HG03139 (cell line): ENCODE data around the gene SLC51A.
"Not testable (repeated sequence)": the region's sequence is repeated elsewhere in the genome, so short reads cannot be mapped to it uniquely, and the experiment has no call there.

Experiments used
- ATAC-seq: cut with Tn5 transposase; IDR thresholded peaks from one replicate; pipeline ENCODE4 v1.9.1; 2021; ENCODE audit not compliant: unreplicated experiment

Gene SLC51A

GRCh38 chr3:196238612-196239560 lies 22.6 kb downstream of the SLC51A start:
- ATAC-seq, result no peak

GRCh38 chr3:196240424-196240823 lies 24.1 kb downstream of the SLC51A start:
- ATAC-seq, result no peak

GRCh38 chr3:196241704-196242103 lies 25.4 kb downstream of the SLC51A start:
- no peak for ATAC-seq

GRCh38 chr3:196244166-196244565 lies 27.8 kb downstream of the SLC51A start:
- not testable (repeated sequence) for ATAC-seq

- ATAC-seq, result no peak
Measured at GRCh38 chr3:196246612-196247308, 30.4 kb downstream of the SLC51A start.

- ATAC-seq, result no peak
Measured at GRCh38 chr3:196251918-196252317, 35.6 kb downstream of the SLC51A start.

- ATAC-seq, result no peak
Measured at GRCh38 chr3:196254376-196255283, 38.3 kb downstream of the SLC51A start.

GRCh38 chr3:196255776-196256175 lies 39.4 kb downstream of the SLC51A start:
- no peak for ATAC-seq

GRCh38 chr3:196260784-196261183 lies 44.5 kb downstream of the SLC51A start:
- ATAC-seq, result no peak

- no peak for ATAC-seq
Measured at GRCh38 chr3:196263819-196264218, 47.5 kb downstream of the SLC51A start.

GRCh38 chr3:196268284-196269163 lies 52.2 kb downstream of the SLC51A start:
- ATAC-seq, result no peak

GRCh38 chr3:196270499-196270898 lies 54.2 kb downstream of the SLC51A start:
- ATAC-seq, result no peak

GRCh38 chr3:196272826-196273225 lies 56.5 kb downstream of the SLC51A start:
- ATAC-seq, result no peak

- no peak for ATAC-seq
Measured at GRCh38 chr3:196273655-196274054, 57.3 kb downstream of the SLC51A start.

- peak; percentile 76 for ATAC-seq
Measured at GRCh38 chr3:196274585-196274984, 58.3 kb downstream of the SLC51A start.

- ATAC-seq, result peak; percentile 17
Measured at GRCh38 chr3:196275126-196275525, 58.8 kb downstream of the SLC51A start.

GRCh38 chr3:196280689-196281440 lies 64.5 kb downstream of the SLC51A start:
- ATAC-seq, result no peak

- ATAC-seq, result no peak
Measured at GRCh38 chr3:196281962-196282361, 65.6 kb downstream of the SLC51A start.
